ENCODE measurements around the gene TWSG1.
"Not testable (repeated sequence)": the region's sequence is repeated elsewhere in the genome, so short reads cannot be mapped to it uniquely, and the experiment has no call there.

- not testable (repeated sequence) for TF ChIP-seq CTCF, POLR2A (IDR thresholded peaks at IDR 0.05)
Measured at GRCh38 chr18:9424235-9424634, 89.7 kb downstream of the TWSG1 start.

Measured in adrenal gland (tissue), 5 donors.